HEK293 (cell line): ENCODE results near the gene ARID4A.

Experiments used
- ATF2 ChIP-seq: fragments of 450-650 bp; formaldehyde crosslinking; IDR thresholded peaks from 2 replicates; pipeline ENCODE4 v1.5.1; 2016; ENCODE audit warnings: missing biosample characterization, missing genetic modification characterization, low read depth
- BCL11B ChIP-seq: fragments of 450-650 bp; formaldehyde crosslinking; IDR thresholded peaks from 2 replicates; pipeline ENCODE4 v1.5.1; 2016; ENCODE audit warnings: low read depth, missing biosample characterization, missing genetic modification characterization
- BCL6B ChIP-seq: fragments of 450-650 bp; formaldehyde crosslinking; IDR thresholded peaks from 2 replicates; pipeline ENCODE4 v1.5.1; 2017; ENCODE audit warnings: missing biosample characterization, missing genetic modification characterization
- ELK4 ChIP-seq: IDR thresholded peaks from 2 replicates; pipeline ENCODE4 v1.6.1; 2011; ENCODE audit warnings: mild to moderate bottlenecking, low read depth, low read length, borderline replicate concordance
- FEZF1 ChIP-seq: fragments of 450-650 bp; formaldehyde crosslinking; IDR thresholded peaks from 2 replicates; pipeline ENCODE4 v1.5.1; 2016; ENCODE audit warnings: missing biosample characterization, missing genetic modification characterization
- GLIS2 ChIP-seq: fragments of 450-650 bp; formaldehyde crosslinking; IDR thresholded peaks from 2 replicates; pipeline ENCODE4 v1.5.1; 2016; ENCODE audit warnings: missing biosample characterization, missing genetic modification characterization
- MEIS1 ChIP-seq: sonication (generic); formaldehyde crosslinking; IDR thresholded peaks from 2 replicates; pipeline ENCODE4 v1.8.1; 2022; ENCODE audit warnings: missing genetic modification reagents, mild to moderate bottlenecking, borderline replicate concordance
- OSR2 ChIP-seq: fragments of 450-650 bp; formaldehyde crosslinking; IDR thresholded peaks from 2 replicates; pipeline ENCODE4 v1.5.1; 2016; ENCODE audit warnings: missing biosample characterization, missing genetic modification characterization
- PRDM6 ChIP-seq: fragments of 450-650 bp; formaldehyde crosslinking; IDR thresholded peaks from 2 replicates; pipeline ENCODE4 v1.5.1; 2017; ENCODE audit warnings: missing biosample characterization, missing genetic modification characterization
- SALL2 ChIP-seq: fragments of 450-650 bp; formaldehyde crosslinking; IDR thresholded peaks from 2 replicates; pipeline ENCODE4 v1.5.0; 2017; ENCODE audit warnings: missing biosample characterization, mild to moderate bottlenecking, missing genetic modification characterization, borderline replicate concordance
- SCRT1 ChIP-seq: fragments of 450-650 bp; formaldehyde crosslinking; IDR thresholded peaks from 2 replicates; pipeline ENCODE4 v1.5.1; 2016; ENCODE audit warnings: missing biosample characterization, missing genetic modification characterization, borderline replicate concordance
- ZFP37 ChIP-seq: fragments of 450-650 bp; formaldehyde crosslinking; IDR thresholded peaks from 2 replicates; pipeline ENCODE4 v1.5.1; 2016; ENCODE audit warnings: missing biosample characterization, missing genetic modification characterization
- ZIC2 ChIP-seq: fragments of 450-650 bp; formaldehyde crosslinking; IDR thresholded peaks from 2 replicates; pipeline ENCODE4 v1.5.1; 2016; ENCODE audit warnings: missing biosample characterization, missing genetic modification characterization
- ZNF10 ChIP-seq: fragments of 450-650 bp; formaldehyde crosslinking; IDR thresholded peaks from 2 replicates; pipeline ENCODE4 v1.5.1; 2017; ENCODE audit warnings: missing biosample characterization, missing genetic modification characterization
- ZNF155 ChIP-seq: fragments of 450-650 bp; formaldehyde crosslinking; IDR thresholded peaks from 2 replicates; pipeline ENCODE4 v1.5.1; 2016; ENCODE audit warnings: missing biosample characterization, missing genetic modification characterization
- ZNF174 ChIP-seq: fragments of 450-650 bp; formaldehyde crosslinking; IDR thresholded peaks from 2 replicates; pipeline ENCODE4 v1.5.0; 2017; ENCODE audit warnings: missing biosample characterization, mild to moderate bottlenecking, missing genetic modification characterization
- ZNF175 ChIP-seq: fragments of 450-650 bp; formaldehyde crosslinking; IDR thresholded peaks from 2 replicates; pipeline ENCODE4 v1.5.1; 2016; ENCODE audit warnings: missing biosample characterization, missing genetic modification characterization
- ZNF280C ChIP-seq: fragments of 450-650 bp; formaldehyde crosslinking; IDR thresholded peaks from 2 replicates; pipeline ENCODE4 v1.5.1; 2016; ENCODE audit warnings: missing biosample characterization, missing genetic modification characterization
- ZNF302 ChIP-seq: fragments of 450-650 bp; formaldehyde crosslinking; IDR thresholded peaks from 2 replicates; pipeline ENCODE4 v1.5.1; 2016; ENCODE audit warnings: missing biosample characterization, missing genetic modification characterization, low read depth
- ZNF48 ChIP-seq: fragments of 450-650 bp; formaldehyde crosslinking; IDR thresholded peaks from 2 replicates; pipeline ENCODE4 v1.5.1; 2016; ENCODE audit warnings: missing biosample characterization, missing genetic modification characterization
- ZNF544 ChIP-seq: fragments of 450-650 bp; formaldehyde crosslinking; IDR thresholded peaks from 2 replicates; pipeline ENCODE4 v1.5.0; 2017; ENCODE audit warnings: missing biosample characterization, missing genetic modification characterization
- ZNF585B ChIP-seq: fragments of 450-650 bp; formaldehyde crosslinking; IDR thresholded peaks from 2 replicates; pipeline ENCODE4 v1.5.1; 2016; ENCODE audit warnings: missing biosample characterization, missing genetic modification characterization
- ZNF600 ChIP-seq: fragments of 450-650 bp; formaldehyde crosslinking; IDR thresholded peaks from 2 replicates; pipeline ENCODE4 v1.5.1; 2016; ENCODE audit warnings: missing biosample characterization, missing genetic modification characterization
- ZNF629 ChIP-seq: fragments of 450-650 bp; formaldehyde crosslinking; IDR thresholded peaks from 2 replicates; pipeline ENCODE4 v1.5.1; 2017; ENCODE audit warnings: missing biosample characterization, missing genetic modification characterization
- ZNF645 ChIP-seq: fragments of 450-650 bp; formaldehyde crosslinking; IDR thresholded peaks from 2 replicates; pipeline ENCODE4; 2016; ENCODE audit warnings: missing biosample characterization, missing genetic modification characterization
- ZNF658 ChIP-seq: fragments of 450-650 bp; formaldehyde crosslinking; IDR thresholded peaks from 2 replicates; pipeline ENCODE4; 2016; ENCODE audit warnings: missing biosample characterization, missing genetic modification characterization
- ZNF785 ChIP-seq: fragments of 450-650 bp; formaldehyde crosslinking; IDR thresholded peaks from 2 replicates; pipeline ENCODE4 v1.5.1; 2016; ENCODE audit warnings: missing biosample characterization, missing genetic modification characterization
- ZNF792 ChIP-seq: fragments of 450-650 bp; formaldehyde crosslinking; IDR thresholded peaks from 2 replicates; pipeline ENCODE4 v1.5.1; 2016; ENCODE audit warnings: missing biosample characterization, missing genetic modification characterization
- ZSCAN23 ChIP-seq: fragments of 450-650 bp; formaldehyde crosslinking; IDR thresholded peaks from 2 replicates; pipeline ENCODE4 v1.5.1; 2016; ENCODE audit warnings: missing biosample characterization, missing genetic modification characterization
- ZSCAN5A ChIP-seq: fragments of 450-650 bp; formaldehyde crosslinking; IDR thresholded peaks from 2 replicates; pipeline ENCODE4 v1.5.1; 2016; ENCODE audit warnings: missing biosample characterization, missing genetic modification characterization

ARID4A gene

GRCh38 chr14:58299401-58300330 is 1.3 kb downstream of the ARID4A start (continued):
- no peak for TF ChIP-seq ATF2 (tag by site-specific recombination)
- no peak for TF ChIP-seq ZNF629
- TF ChIP-seq ZFP37 (tag by site-specific recombination): no peak
- no peak for TF ChIP-seq ZNF48 (tag by site-specific recombination)
- no peak for TF ChIP-seq ELK4
- TF ChIP-seq ZSCAN23 (tag by site-specific recombination): no peak
- no peak for TF ChIP-seq SCRT1 (tag by site-specific recombination)
- no peak for TF ChIP-seq ZNF10 (tag by site-specific recombination)
- TF ChIP-seq FEZF1 (tag by site-specific recombination): peak; percentile 29; the same call in 1 of the 2 replicates
- TF ChIP-seq ZNF600 (tag by site-specific recombination): 0 out of 2 replicates have a peak, but pooled peaks have one; percentile 53
- TF ChIP-seq ZNF544: no peak
- no peak for TF ChIP-seq BCL6B
- no peak for TF ChIP-seq SALL2 (tag by site-specific recombination)
- TF ChIP-seq OSR2 (tag by site-specific recombination): no peak
- no peak for TF ChIP-seq MEIS1
- no peak for TF ChIP-seq ZNF785 (tag by site-specific recombination)
- no peak for TF ChIP-seq BCL11B (tag by site-specific recombination)
- TF ChIP-seq ZNF792 (tag by site-specific recombination): no peak
- no peak for TF ChIP-seq ZNF302 (tag by site-specific recombination)
- TF ChIP-seq ZNF280C: no peak
- no peak for TF ChIP-seq ZNF658 (tag by site-specific recombination)
- no peak for TF ChIP-seq ZSCAN5A
- no peak for TF ChIP-seq ZNF175 (tag by site-specific recombination)
- TF ChIP-seq ZNF645: no peak
- 0 out of 2 replicates have a peak, but pooled peaks have one; percentile 20 for TF ChIP-seq ZIC2 (tag by site-specific recombination)
- no peak for TF ChIP-seq ZNF174
- no peak for TF ChIP-seq ZNF155
- TF ChIP-seq PRDM6 (tag by site-specific recombination): no peak
- peak; percentile 81 for TF ChIP-seq GLIS2 (tag by site-specific recombination)
- TF ChIP-seq ZNF585B: no peak
